ENCODE results near the gene UBE2D2.

The UBE2D2 gene

GRCh38 chr5:139676951-139677735 is 116.0 kb downstream of the UBE2D2 start:
- H3K27me3 ChIP-seq (ENCODE audit: control insufficient read depth, insufficient read depth, low read length) = no peaks in the 10 kb centered on the region
- no peak overlapping the region for H3K9ac ChIP-seq (ENCODE audit: low read length)
- no peak overlapping the region for H3K4me3 ChIP-seq (ENCODE audit: low read length)
- no peaks in the 10 kb centered on the region for H3K36me3 ChIP-seq (ENCODE audit: control insufficient read depth, insufficient read depth, low read length)
- H3K27ac ChIP-seq (ENCODE audit: low read depth, low read length) = peak overlapping the region; percentile 62
- peaks cover 18% of the 10 kb centered on the region for H3K4me1 ChIP-seq (ENCODE audit: control insufficient read depth, insufficient read depth, low read length)

Measured in rectal smooth muscle tissue (tissue), 1 donor.